ENCODE measurements around the gene ZCCHC24. TPM values are rescaled to one million over a fixed set of nuclear protein-coding genes. Genes with fewer than 3 reads are reported as not detected.

The ZCCHC24 gene
- total RNA-seq, 4 donors from 2014 or later: 100 to 156 (median 120) TPM

- Histone ChIP-seq H3K27ac (replicated peaks in 1 of 4) (no peak overlapping the region), H3K4me3 (no peak overlapping the region), H3K27me3 (no peaks in the 10 kb centered on the region), H3K36me3 (no peaks in the 10 kb centered on the region), H3K4me1 (peaks cover 0 to 21% (median 20%) of the 10 kb centered on the region in 4 donors), H3K9me3 (no peaks in the 10 kb centered on the region)
- intact Hi-C loops (cut with DNase I): no loop called here
- TF ChIP-seq POLR2AphosphoS5 (IDR thresholded peaks at IDR 0.05): no peak
- no peak for TF ChIP-seq EP300 (IDR thresholded peaks at IDR 0.05)
- TF ChIP-seq, protein P1, sequence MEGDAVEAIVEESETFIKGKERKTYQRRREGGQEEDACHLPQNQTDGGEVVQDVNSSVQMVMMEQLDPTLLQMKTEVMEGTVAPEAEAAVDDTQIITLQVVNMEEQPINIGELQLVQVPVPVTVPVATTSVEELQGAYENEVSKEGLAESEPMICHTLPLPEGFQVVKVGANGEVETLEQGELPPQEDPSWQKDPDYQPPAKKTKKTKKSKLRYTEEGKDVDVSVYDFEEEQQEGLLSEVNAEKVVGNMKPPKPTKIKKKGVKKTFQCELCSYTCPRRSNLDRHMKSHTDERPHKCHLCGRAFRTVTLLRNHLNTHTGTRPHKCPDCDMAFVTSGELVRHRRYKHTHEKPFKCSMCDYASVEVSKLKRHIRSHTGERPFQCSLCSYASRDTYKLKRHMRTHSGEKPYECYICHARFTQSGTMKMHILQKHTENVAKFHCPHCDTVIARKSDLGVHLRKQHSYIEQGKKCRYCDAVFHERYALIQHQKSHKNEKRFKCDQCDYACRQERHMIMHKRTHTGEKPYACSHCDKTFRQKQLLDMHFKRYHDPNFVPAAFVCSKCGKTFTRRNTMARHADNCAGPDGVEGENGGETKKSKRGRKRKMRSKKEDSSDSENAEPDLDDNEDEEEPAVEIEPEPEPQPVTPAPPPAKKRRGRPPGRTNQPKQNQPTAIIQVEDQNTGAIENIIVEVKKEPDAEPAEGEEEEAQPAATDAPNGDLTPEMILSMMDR (IDR thresholded peaks at IDR 0.05): no peak
- TF ChIP-seq POLR2A (IDR thresholded peaks at IDR 0.05; ENCODE audit: low read depth): no peak
- no peak for DNase-seq (ENCODE audit: extremely low spot score)
- 78% methylated on average over 7 of the region's 7 CpGs for WGBS
Measured at GRCh38 chr10:79457256-79457785, 11.9 kb upstream of the ZCCHC24 start.

GRCh38 chr10:79454259-79454658 lies 8.8 kb upstream of the ZCCHC24 start:
- H3K4me1 ChIP-seq: peaks cover 0 to 31% (median 27%) of the 10 kb centered on the region in 4 donors
- H3K27me3 ChIP-seq: no peaks in the 10 kb centered on the region
- H3K4me3 ChIP-seq: no peak overlapping the region
- intact Hi-C loops (cut with DNase I): no loop called here
- WGBS: 25% methylated on average over 6 of the region's 6 CpGs
- no peaks in the 10 kb centered on the region for H3K9me3 ChIP-seq
- peak overlapping the region in 1 of 4 donors; percentile 41 for H3K27ac ChIP-seq (replicated peaks in 1 of 4)
- no peak for DNase-seq (ENCODE audit: extremely low spot score)
- TF ChIP-seq, protein P1 (IDR thresholded peaks at IDR 0.05): no peak
- TF ChIP-seq POLR2AphosphoS5 (IDR thresholded peaks at IDR 0.05): peak in 1 of 2 donors; percentile 27
- H3K36me3 ChIP-seq: no peaks in the 10 kb centered on the region

- Histone ChIP-seq H3K36me3 (no peaks in the 10 kb centered on the region), H3K27ac (replicated peaks in 1 of 4) (no peak overlapping the region), H3K27me3 (no peaks in the 10 kb centered on the region), H3K4me3 (no peak overlapping the region), H3K9me3 (no peaks in the 10 kb centered on the region), H3K4me1 (peaks cover 0 to 38% (median 27%) of the 10 kb centered on the region in 4 donors)
- no peak for DNase-seq (ENCODE audit: extremely low spot score)
- 88% methylated on average over 3 of the region's 3 CpGs for WGBS
- TF ChIP-seq EP300 (IDR thresholded peaks at IDR 0.05) (no peak), POLR2A (IDR thresholded peaks at IDR 0.05; ENCODE audit: low read depth) (no peak), POLR2AphosphoS5 (IDR thresholded peaks at IDR 0.05) (no peak)
- TF ChIP-seq, protein P1 (IDR thresholded peaks at IDR 0.05): no peak
- intact Hi-C loops (cut with DNase I): no loop called here
Measured at GRCh38 chr10:79453392-79453791, 8.0 kb upstream of the ZCCHC24 start.

- TF ChIP-seq EP300 (IDR thresholded peaks at IDR 0.05) (no peak), POLR2AphosphoS5 (IDR thresholded peaks at IDR 0.05) (no peak), POLR2A (IDR thresholded peaks at IDR 0.05; ENCODE audit: low read depth) (no peak)
- TF ChIP-seq, protein P1 (IDR thresholded peaks at IDR 0.05): no peak
- DNase-seq (ENCODE audit: extremely low spot score): no peak
- no peaks in the 10 kb centered on the region for H3K27me3 ChIP-seq
- no peak overlapping the region for H3K4me3 ChIP-seq
- 37% methylated on average over 8 of the region's 9 CpGs for WGBS
- intact Hi-C loops (cut with DNase I): no loop called here
- peak overlapping the region; percentile 35 to 73 (median 64) for H3K27ac ChIP-seq (replicated peaks in 1 of 4)
- no peaks in the 10 kb centered on the region for H3K36me3 ChIP-seq
- peaks cover 0 to 38% (median 27%) of the 10 kb centered on the region in 4 donors for H3K4me1 ChIP-seq
- H3K9me3 ChIP-seq: no peaks in the 10 kb centered on the region
Measured at GRCh38 chr10:79452174-79452611, 6.8 kb upstream of the ZCCHC24 start.

Data from esophagus muscularis mucosa (tissue), 4 donors.